GM18907 (cell line): ENCODE data around the gene CACNA1E.
"Not testable (repeated sequence)": the region's sequence is repeated elsewhere in the genome, so short reads cannot be mapped to it uniquely, and the experiment has no call there.

Experiments used
- ATAC-seq: cut with Tn5 transposase; IDR thresholded peaks from one replicate; pipeline ENCODE4 v1.9.1; 2021; ENCODE audit warnings: mild to moderate bottlenecking, moderate library complexity; ENCODE audit not compliant: unreplicated experiment

Gene CACNA1E

GRCh38 chr1:181514298-181515290 is 31.3 kb downstream of the CACNA1E start:
- ATAC-seq, result peak; percentile 84

DNA sequence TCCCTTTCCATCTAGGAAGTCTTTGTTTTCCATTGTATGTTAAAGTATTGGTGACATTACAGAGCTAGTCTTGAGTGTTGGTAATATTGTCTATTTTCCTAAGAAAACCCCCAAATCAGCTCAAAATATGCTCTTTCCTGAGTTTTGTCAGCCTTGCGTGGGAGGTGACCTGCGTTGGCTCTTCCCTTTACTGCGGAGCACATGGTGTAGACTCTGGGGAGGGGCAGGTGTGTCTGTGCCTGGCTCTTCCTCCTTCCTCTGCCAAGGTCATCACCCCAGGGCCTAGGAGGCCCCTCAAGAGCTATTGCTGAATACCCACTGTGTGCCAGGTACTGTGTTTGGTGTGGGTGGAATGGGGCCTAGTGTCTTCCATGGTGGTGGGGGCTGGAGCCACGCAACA is 33.4 kb downstream of the CACNA1E start:
- ATAC-seq, result no peak

GRCh38 chr1:181517181-181517875 is 34.0 kb downstream of the CACNA1E start:
- no peak for ATAC-seq

DNA sequence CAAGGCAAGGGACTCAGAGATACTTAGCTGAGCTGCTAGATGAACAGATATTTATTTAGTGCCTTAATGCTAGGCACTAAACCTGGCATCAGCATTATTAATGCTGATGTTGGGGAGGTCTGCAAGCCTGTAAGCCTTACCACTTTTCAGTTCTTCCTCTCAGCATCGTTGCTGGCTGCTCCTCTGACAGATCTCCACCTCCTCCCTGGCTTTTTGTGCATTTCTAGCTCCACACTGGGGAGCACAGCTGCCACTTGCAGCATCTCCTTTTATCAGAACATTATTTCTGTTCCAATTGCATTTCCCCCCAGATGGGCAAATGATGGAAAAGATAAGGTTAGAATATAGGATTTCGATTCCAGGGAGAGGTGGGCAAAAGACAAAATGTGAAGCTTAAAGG is 34.8 kb downstream of the CACNA1E start:
- no peak for ATAC-seq

- no peak for ATAC-seq
These were observed 39.5 kb downstream of the CACNA1E start for GRCh38 chr1:181522864-181523263.

DNA sequence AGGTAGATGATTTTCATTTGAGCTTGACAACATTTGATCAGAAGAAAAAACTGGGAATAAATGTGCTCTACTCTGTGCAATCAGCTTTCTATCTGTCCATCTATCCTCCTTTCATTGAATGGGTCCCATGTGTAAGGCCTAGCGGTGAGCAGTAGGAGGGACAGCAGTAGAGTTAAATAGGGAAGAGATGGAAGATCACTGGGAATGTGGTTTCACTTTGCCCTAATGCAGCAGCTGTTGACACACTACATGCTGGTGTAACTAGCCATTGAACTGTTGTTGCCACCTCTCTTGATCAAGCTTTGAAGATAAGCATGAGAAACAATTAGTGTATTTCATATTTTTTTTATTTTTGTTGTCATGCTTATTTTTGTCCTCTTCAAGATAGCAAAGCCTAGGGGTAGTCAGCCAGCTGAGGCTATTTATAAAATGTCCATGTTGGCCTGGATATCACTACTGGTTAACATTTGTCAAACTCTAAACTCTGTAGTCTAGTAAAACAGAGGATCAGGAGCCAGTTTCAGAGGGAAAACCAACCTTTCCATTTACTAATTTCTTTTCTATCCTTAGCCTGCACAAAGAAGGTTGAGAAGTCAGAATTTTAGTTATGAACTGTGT is 41.9 kb downstream of the CACNA1E start:
- ATAC-seq, result no peak

DNA sequence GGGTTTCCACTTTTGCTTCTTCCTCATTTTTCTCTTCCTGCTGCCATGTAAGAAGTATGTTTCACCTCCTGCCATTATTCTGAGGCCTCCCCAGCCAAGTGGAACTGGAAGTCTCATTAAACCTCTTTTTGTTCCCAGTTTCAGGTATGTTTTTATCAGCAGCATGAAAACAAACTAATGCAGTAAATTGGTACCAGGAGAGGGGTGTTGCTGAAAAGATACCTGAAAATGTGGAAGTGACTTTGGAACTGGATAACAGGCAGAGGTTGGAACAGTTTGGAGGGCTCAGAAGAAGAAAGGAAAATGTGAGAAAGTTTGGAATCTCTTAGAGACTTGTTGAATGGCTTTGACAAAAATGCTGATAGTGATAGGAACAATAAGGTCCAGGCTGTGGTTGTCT is 44.9 kb downstream of the CACNA1E start:
- ATAC-seq, result not testable (repeated sequence)

- no peak for ATAC-seq
These were observed 48.1 kb downstream of the CACNA1E start for GRCh38 chr1:181531441-181531840.

GRCh38 chr1:181531951-181532600 is 48.8 kb downstream of the CACNA1E start:
- no peak for ATAC-seq

DNA sequence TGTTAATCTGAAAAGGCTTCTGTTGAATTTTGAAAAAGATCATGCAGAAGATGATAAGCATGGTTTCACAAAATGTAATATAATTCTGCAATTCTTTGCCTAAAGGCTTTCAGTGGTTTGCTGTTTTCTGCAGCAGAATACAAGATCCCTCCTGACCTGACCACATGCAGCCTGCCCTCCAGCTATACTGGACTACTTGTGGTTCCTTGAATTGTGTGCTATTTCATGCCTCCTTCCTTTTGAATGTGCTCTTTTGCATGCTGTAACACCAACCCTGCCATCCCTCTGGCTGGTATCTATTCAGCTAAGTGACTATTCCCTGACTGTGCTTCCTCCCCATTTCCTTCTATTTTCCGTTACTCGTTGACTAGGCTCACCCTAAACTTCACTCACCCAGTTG is 55.5 kb downstream of the CACNA1E start:
- ATAC-seq, result no peak

GRCh38 chr1:181541458-181541857 is 58.1 kb downstream of the CACNA1E start:
- ATAC-seq, result no peak

- ATAC-seq, result no peak
These were observed 58.6 kb downstream of the CACNA1E start for GRCh38 chr1:181541947-181542346.

DNA sequence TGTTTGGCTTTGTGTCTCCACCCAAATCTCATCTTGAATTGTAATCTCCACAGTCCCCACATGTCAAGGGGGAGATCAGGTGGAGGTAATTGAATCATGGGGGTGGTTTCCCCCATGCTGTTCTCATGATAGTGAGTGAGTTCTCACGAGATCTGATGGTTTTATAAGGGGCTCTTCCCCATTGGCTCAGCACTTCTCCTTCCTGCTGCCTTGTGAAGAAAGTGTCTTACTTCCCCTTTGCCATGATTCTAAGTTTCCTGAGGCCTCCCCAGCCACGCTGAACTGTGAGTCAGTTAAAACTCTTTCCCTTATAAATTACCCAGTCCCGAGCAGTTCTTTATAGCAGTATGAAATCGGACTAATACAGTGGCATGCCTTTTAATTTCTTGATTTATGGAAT is 59.1 kb downstream of the CACNA1E start:
- not testable (repeated sequence) for ATAC-seq

DNA sequence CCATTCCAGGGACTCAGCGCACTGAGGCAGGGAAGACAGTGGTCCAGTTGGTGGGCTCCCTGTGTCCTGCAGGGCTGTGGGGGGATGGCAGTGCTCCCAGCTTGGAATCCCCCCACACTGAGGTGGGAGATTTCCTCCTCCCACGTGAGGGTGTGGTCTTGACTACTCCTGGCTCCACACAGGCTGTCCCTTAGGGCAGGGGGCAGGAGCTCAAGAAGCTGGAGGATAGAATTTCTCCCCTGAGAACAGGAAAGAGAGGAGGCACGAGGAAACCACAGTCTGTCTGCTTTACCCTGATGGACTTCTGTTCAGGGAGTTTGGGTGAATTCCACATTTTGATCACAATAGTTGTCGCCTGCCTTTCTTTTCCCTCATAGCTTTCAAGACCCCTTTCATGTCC is 62.1 kb downstream of the CACNA1E start:
- no peak for ATAC-seq

DNA sequence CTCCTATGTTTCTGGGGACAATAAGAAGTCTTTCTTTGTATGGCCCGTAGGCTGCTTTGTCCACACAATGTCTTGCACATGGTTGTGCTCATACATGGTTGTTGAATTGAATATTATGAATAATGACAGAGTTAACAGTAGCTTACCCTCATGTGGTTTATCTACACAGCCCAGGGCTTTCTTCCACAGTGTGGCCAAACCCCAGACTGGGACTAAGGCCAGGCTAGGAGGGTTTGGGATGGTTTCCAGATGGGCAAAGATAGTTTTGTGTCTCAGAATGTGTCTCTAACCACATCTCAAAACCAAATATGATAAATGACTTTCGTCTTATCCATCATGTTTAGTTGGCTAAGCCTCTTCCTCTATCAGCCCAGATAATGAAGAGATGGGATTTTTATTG is 65.2 kb downstream of the CACNA1E start:
- no peak for ATAC-seq

GRCh38 chr1:181551249-181551648 is 67.9 kb downstream of the CACNA1E start:
- ATAC-seq, result no peak

DNA sequence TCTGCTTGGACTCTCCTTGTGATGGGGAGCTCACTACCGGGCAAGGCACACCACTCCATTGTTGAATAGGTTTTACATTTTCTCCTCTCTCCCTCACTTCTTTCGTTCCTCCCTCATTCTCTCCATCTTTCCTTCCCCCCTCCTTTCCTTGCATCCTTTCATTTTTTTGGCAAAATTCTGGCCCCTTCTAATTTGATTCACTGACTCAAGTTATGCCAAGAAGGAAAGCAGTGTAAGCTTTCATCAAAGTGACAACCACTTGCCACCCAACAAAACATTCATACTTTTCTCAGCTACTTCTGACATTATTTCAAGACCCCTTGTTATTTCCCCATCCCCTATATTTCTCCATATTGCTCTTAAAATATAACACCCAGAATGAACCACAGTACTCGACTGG is 68.4 kb downstream of the CACNA1E start:
- no peak for ATAC-seq

DNA sequence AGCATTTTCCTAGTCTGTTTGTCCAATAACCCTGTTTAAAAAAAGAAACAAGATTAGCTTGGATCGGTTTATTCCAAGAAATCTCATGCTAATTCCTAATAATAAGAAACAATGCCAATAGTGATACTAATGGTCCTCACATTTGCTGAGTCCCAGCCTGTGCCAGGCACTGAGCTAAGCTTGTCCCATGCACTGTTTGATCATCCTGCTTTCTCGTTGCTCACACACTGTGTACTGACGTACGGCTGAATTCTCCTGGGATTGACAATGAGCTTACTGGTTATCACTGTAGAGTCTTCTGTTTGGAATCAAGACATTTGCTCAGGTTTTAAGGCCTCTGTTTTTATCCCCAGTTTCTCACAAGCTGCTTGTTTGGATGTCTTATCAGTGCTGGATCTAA is 71.1 kb downstream of the CACNA1E start:
- ATAC-seq, result no peak

DNA sequence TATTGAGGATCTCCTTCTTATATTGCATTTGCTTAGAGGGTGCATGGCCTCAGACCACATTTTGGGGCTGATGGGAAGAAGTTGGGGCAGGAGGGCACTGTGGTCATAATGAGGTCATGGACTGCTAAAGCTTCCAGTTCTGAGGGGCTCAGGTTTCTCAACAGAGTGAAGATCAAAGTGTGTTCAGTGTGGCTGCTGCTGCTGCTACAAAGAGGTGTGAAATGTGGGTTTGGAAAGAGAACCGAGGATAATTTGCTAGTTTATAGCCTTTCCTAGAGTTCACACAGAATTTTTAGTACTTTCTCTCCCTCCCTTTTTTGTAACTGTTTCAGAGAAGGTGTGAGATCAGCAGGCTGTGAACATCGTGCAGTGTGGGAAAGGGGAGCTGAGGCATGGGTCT is 73.3 kb downstream of the CACNA1E start:
- ATAC-seq, result no peak

DNA sequence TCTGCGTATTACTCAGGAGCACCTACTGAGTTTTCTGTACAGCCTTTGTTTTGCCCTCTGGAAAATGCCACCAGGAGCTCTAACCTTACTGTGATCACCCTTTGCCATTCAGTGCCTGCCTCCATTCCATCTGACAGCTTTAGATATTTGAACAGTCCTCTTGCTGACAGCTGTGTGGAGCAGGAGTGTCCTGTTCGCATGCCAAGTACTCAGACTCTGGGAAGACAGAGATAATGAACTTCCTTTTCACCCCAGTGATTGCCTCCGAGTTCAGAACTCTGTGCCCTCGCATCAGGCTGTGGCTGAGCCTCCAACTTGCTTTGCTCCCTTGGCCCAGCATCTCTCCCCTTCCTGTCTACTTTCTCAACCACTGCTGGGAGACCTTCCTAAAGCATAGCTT is 74.0 kb downstream of the CACNA1E start:
- ATAC-seq, result no peak

GRCh38 chr1:181558416-181558815 is 75.1 kb downstream of the CACNA1E start:
- ATAC-seq, result no peak
